Measurements from ENCODE around the gene ASAP3.

GRCh38 chr1:23394181-23394580 lies 89.8 kb downstream of the ASAP3 start:
- TF ChIP-seq CTCF (IDR thresholded peaks at IDR 0.05) (no peak), POLR2A (IDR thresholded peaks at IDR 0.05) (no peak)

Measured in adrenal gland (tissue), 5 donors.